Ovary (tissue), 9 donors: ENCODE data around the gene HERC6. TPM values are rescaled to one million over a fixed set of nuclear protein-coding genes. Genes with fewer than 3 reads are reported as not detected.

Experiments
- DNase-seq, 5 donors: peaks; one replicate each; pipeline ENCODE4 v3.0.0-alpha.2; 2019 to 2020
- H3K27ac ChIP-seq, 2 donors: fragments of 200-600 bp; one replicate each; pipeline versions ENCODE4 v1.5.1 to v1.8.0; 2019 to 2022
- H3K27me3 ChIP-seq: fragments of 200-600 bp; one replicate; pipeline ENCODE4 v1.8.0; 2022
- H3K36me3 ChIP-seq: fragments of 200-600 bp; sonication (generic); one replicate; pipeline ENCODE4 v1.5.1; 2019
- H3K4me1 ChIP-seq: one replicate; pipeline ENCODE4 v1.8.1; 2013; ENCODE audit warnings: mild to moderate bottlenecking, moderate library complexity; ENCODE audit not compliant: insufficient read depth
- H3K4me3 ChIP-seq: fragments of 200-600 bp; sonication (generic); one replicate; pipeline ENCODE4 v1.5.1; 2017
- H3K9me3 ChIP-seq, 2 donors: fragments of 200-600 bp in 1 of 2; sonication (generic) in 1 of 2; one replicate each; pipeline versions ENCODE4 v1.5.1 to v1.8.1; 2013 to 2019; ENCODE audit warnings: mild to moderate bottlenecking in 1 of 2, moderate library complexity in 1 of 2
- EP300 ChIP-seq: sonication (generic); formaldehyde crosslinking; IDR thresholded peaks from one replicate; pipeline ENCODE4 v1.6.1; 2017; ENCODE audit warnings: antibody characterized with exemption
- POLR2A ChIP-seq: fragments of 450-650 bp; IDR thresholded peaks from one replicate; pipeline ENCODE4 v1.6.1; 2017; ENCODE audit warnings: antibody characterized with exemption, mild to moderate bottlenecking, moderate library complexity
- WGBS, 3 donors: extraction: QIAGEN DNeasy Blood & Tissue Kit in 1 of 3; methylation state at CpG; one replicate each; pipeline versions ENCODE4 v1.1.5 to v1.1.7; 2013 to 2017; 5-methylcytosine and 5-hydroxymethylcytosine counted together
- intact Hi-C, 4 donors: fragments of 100-400 bp; cut with DNase I; formaldehyde crosslinking; loops; one replicate each; pipeline versions ENCODE4 v1.11.0 to v1.15.1; 2022 to 2023
- polyA plus RNA-seq, 2 donors: library from polyadenylated mRNA; stranded (reverse); fragments of 200-250 nt in 1 of 2; fragments of 350-450 nt in 1 of 2; fragmentation: Illumina TruSeq in 1 of 2; extraction: RNeasy Lipid Tissue Mini Kit (QIAGEN cat#74804) in 1 of 2; gene quantifications; one replicate each; pipeline ENCODE4 v1.2.3, GENCODE V29; 2013 to 2014
- total RNA-seq, 7 donors: library from RNA; depleted of rRNA in 2 of 7; stranded (reverse); fragments of >200 nt in 2 of 7; fragmentation: NEBNext Ultra II Directional in 3 of 7; extraction: Animal tissue kit (Norgen Biotek cat#: 25700) in 3 of 7; gene quantifications; one replicate each; pipeline versions ENCODE4 v1.1.0 to v1.2.4, GENCODE V29; 2016 to 2023
- TF ChIP-seq, protein P1 (sequence below), 3 donors: fragments of 450-650 bp in 2 of 3; fragments of 200-600 bp in 1 of 3; IDR thresholded peaks; one replicate each; pipeline versions ENCODE4 v1.5.1 to v1.8.0; 2016 to 2022; ENCODE audit warnings: antibody characterized with exemption in 3 of 3, mild to moderate bottlenecking in 1 of 3
- donor health status: DM: no; HTN: no; CAD: no; lungs with moderate emphysema.
- donor health status: DM: no; HTN: no; CAD: no.
- donor health status: Bipolar disorder and iron deficiency.
- donor health status: DM: yes; HTN: yes; CAD: no.
- donor health status: DM: no; HTN: no; CAD: no.
- donor health status: DM: yes; HTN: yes; CAD: no.

Gene HERC6
- total and polyA plus RNA-seq, 9 donors = 9.1 to 24.5 (median 10.8) TPM

DNA sequence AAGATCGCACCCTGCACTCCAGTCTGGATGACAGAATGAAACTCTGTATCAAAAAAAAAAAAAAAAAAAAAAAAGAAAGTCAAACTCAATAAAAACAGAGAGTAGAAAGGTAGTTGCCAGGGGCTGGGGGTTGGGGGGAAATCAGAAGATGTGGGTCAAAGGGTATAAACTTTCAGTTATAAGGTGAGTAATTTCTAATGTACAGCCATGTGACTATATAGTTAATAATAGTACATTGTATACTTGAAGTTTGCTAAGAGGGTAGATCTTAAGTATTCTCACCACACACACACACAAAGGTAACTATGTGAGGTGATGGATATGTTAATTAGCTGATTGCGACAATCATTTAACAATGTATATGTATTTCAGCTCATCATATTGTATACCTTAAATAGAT lies 11.5 kb downstream of the HERC6 start:
- H3K9me3 ChIP-seq = no peaks in the 10 kb centered on the region
- WGBS, 3 donors = 97 to 98% (median 97%) methylated on average over 2 of the region's 2 CpGs
- TF ChIP-seq POLR2A = no peak
- TF ChIP-seq EP300 = no peak
- TF ChIP-seq, protein P1, sequence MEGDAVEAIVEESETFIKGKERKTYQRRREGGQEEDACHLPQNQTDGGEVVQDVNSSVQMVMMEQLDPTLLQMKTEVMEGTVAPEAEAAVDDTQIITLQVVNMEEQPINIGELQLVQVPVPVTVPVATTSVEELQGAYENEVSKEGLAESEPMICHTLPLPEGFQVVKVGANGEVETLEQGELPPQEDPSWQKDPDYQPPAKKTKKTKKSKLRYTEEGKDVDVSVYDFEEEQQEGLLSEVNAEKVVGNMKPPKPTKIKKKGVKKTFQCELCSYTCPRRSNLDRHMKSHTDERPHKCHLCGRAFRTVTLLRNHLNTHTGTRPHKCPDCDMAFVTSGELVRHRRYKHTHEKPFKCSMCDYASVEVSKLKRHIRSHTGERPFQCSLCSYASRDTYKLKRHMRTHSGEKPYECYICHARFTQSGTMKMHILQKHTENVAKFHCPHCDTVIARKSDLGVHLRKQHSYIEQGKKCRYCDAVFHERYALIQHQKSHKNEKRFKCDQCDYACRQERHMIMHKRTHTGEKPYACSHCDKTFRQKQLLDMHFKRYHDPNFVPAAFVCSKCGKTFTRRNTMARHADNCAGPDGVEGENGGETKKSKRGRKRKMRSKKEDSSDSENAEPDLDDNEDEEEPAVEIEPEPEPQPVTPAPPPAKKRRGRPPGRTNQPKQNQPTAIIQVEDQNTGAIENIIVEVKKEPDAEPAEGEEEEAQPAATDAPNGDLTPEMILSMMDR (IDR thresholded peaks at IDR 0.05) = no peak
- H3K27me3 ChIP-seq = no peaks in the 10 kb centered on the region
- H3K4me3 ChIP-seq = no peak overlapping the region
- intact Hi-C loops = no loop called here
- H3K4me1 ChIP-seq = no peaks in the 10 kb centered on the region
- no peak overlapping the region for H3K27ac ChIP-seq
- no peaks in the 10 kb centered on the region for H3K36me3 ChIP-seq
- no peak for DNase-seq

DNA sequence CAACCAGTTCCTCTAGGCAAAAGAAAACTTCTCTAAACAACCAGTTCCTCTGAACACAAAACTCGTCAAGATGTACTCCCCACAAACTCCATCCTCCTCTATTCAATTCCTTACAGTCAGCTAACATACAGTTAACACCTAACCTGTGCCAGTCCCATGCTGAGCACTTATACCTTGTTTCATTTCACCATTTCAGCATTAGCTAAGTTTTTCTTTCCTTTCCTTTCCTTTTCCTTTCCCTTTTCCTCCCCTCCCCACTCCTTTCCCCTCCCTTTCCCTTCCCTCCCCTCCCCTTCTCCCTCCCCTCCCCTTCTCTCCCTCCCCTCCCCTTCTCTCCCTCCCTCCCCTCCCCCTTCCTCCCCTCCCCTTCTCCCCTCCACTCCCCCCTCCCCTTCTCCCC lies 13.1 kb downstream of the HERC6 start:
- H3K4me3 ChIP-seq = no peak overlapping the region
- intact Hi-C loops = no loop called here
- no peaks in the 10 kb centered on the region for H3K4me1 ChIP-seq
- no peaks in the 10 kb centered on the region for H3K9me3 ChIP-seq
- no peak for TF ChIP-seq POLR2A
- no peak for TF ChIP-seq EP300
- TF ChIP-seq, protein P1 (IDR thresholded peaks at IDR 0.05) = no peak
- DNase-seq = no peak
- H3K36me3 ChIP-seq = no peaks in the 10 kb centered on the region
- no peaks in the 10 kb centered on the region for H3K27me3 ChIP-seq
- H3K27ac ChIP-seq = no peak overlapping the region
- WGBS, 3 donors = 83 to 92% (median 84%) methylated on average over 1 of the region's 1 CpG

DNA sequence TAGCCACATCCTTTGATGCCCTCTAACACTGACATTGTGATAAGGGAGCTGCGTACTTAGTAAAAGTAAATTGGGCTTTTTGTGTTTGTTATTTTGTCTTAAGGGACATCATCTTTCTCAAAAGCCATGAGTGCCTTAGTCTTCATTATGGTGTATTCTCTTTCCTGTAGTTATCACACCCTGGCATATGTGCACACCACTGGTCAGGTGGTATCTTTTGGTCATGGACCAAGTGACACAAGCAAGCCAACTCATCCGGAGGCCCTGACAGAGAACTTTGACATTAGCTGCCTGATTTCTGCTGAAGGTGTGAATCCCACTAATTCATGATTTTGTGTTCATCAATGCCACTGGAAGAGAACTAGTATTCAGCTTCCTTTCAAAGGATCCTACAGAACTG lies 18.0 kb downstream of the HERC6 start:
- no peaks in the 10 kb centered on the region for H3K36me3 ChIP-seq

DNA sequence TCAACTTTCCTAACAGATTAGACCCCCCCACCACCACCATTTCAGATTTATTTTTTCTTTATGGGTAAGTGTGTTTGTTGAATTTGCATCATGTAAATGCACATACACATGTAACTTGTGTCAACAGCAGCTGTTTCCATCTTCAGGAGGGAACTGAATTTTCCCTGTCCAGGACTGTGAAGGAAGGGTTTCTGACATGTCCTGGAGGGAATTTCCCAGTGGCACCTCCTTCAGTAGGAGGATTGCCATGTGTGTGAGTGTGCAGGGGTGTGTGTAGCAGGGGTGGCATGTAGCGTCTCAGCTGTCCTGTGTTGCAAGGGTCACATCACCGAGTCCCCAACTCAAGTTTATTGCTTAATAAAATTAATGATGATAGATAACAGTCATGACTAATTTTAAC lies 19.7 kb downstream of the HERC6 start:
- TF ChIP-seq POLR2A (no peak), EP300 (no peak)
- TF ChIP-seq, protein P1 (IDR thresholded peaks at IDR 0.05) = no peak
- Histone ChIP-seq H3K4me1 (no peaks in the 10 kb centered on the region), H3K27ac (no peak overlapping the region), H3K36me3 (no peaks in the 10 kb centered on the region), H3K9me3 (no peaks in the 10 kb centered on the region), H3K27me3 (no peaks in the 10 kb centered on the region), H3K4me3 (no peak overlapping the region)
- intact Hi-C loops = no loop called here
- WGBS, 3 donors = 75 to 98% (median 86%) methylated on average over 2 of the region's 2 CpGs
- no peak for DNase-seq

More for the DNA sequence above, 18.0 kb downstream of the HERC6 start:
- Histone ChIP-seq H3K27ac (no peak overlapping the region), H3K4me1 (no peaks in the 10 kb centered on the region), H3K27me3 (no peaks in the 10 kb centered on the region), H3K9me3 (no peaks in the 10 kb centered on the region), H3K4me3 (no peak overlapping the region)
- 86 to 92% (median 89%) methylated on average over 2 of the region's 2 CpGs for WGBS, 3 donors
- intact Hi-C loops = no loop called here
- no peak for DNase-seq
- TF ChIP-seq POLR2A (no peak), EP300 (no peak)
- TF ChIP-seq, protein P1 (IDR thresholded peaks at IDR 0.05) = no peak
